ENCODE data around the gene DOCK4.
A peak's percentile ranks its signal among the peaks of the same experiment; 100 is the strongest.

The DOCK4 gene

DNA sequence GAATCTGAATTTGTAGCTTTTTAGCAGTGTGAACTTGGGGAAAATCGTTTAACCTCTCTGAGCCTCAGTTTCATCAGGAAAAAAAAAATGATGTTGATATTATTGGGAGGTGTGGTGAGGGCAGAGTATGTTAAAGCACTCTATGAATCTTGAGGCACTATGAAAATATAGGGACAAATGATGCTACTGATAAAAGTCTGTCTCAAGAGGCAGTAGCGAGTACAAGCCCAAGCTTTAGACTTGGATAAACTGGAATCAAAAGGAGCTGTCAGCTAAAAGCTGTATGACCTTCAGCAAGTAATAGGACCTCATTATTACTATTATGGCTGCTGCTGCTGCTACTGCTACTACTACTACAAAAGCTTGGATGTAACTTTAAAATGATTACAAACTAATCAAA lies 8.7 kb upstream of the DOCK4 start:
- DNase-seq (ENCODE audit: low spot score) = no peak

DNA sequence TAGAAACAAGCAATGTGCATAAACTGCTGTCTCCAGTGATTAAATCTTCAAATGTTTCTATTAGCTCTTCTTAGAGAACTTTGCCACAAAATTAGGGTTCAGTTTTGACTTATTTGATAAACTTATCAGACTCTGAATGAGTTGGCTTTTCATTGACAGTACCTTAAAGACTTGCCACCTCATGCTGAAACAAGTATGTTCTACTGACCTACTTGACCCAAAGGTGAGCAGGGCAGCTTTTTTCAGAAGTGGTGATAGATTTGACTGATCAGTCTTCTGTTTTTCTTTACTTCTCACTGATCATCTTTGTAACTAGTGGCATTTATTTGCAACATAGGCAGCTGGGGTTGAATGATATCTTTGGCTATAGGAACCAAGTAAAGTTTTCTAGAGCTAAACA lies 8.1 kb upstream of the DOCK4 start:
- DNase-seq (ENCODE audit: low spot score) = no peak

DNA sequence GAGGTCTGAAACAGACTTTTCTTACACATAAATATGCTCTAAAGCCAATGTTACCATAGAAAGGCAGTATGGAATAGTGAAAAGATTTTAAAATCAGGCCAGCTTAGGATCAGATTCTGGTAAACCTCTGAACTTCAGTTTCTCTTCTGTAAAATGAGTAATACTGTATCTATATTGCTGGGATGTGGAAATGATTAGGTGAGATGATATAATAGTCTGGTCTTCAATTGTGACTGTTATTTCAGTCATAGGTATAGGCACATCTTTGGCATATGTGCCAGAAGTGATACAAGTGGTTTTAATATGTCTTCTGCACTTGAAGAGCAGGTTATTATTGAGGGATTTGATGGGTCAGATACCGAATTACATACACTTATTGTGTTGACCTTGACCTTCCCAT lies 7.5 kb upstream of the DOCK4 start:
- DNase-seq (ENCODE audit: low spot score) = no peak

DNA sequence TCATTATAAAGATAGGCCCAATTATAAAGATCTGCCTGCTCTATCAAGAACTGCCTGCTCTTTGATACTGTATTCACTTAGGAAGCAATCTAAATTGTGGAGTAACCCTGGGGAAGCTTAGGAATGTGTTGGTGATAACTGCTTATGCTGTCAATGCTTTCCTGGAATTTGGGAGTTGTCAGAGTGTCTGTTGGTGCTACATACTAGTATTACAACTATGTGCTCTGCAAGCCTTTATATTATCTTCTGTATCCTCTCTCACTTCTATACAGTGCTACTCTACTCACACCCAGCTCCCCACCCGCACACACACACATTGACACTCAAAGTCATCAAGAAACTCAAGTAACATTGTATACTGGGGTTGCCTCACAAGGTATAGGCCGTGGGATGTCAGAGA lies 6.4 kb upstream of the DOCK4 start:
- DNase-seq (ENCODE audit: low spot score) = no peak

DNA sequence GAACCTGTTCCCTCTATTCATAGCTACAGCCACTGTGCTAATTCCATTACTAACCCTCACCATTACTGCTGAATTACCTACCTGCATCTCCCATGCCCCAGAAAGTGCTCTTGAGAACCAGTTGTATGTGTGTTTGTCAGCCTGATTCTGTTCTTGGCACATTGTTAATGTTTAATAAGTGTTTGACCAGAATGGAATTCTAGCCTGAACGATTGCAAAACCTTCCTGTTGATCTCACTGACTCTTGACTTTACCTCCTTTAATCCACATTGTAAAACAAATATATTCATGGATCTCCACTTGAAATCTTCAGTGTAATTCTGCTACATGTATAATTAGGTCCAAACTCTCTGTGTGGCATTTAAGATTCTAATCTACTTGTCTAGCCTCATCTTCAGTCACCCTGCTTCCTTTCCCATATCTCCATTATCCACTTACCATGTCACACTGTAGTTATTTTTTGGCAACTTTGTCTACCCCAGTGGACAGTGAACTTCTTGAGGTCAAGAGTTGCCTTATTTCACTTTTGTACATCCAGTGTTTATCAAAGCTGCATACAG lies 5.2 kb upstream of the DOCK4 start:
- no peak for DNase-seq (ENCODE audit: low spot score)

DNA sequence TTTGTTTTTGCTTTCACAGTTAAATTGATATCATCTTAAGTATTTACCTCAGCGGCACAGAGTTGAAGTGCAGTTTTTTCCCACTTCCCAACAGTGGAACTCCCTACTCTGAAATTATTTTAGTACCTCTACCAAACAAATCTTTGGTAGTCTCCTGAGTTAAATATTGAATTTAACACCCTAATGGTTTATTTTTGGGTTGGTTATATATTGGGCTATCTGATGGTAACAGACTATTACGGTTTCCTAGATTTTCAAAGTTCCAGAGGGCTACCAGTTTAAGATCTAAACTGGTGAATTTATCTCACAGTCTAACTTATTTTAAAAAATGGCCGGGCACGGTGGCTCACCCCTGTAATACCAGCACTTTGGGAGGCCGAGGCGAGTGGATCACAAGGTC lies 1.6 kb upstream of the DOCK4 start:
- DNase-seq (ENCODE audit: low spot score) = no peak

DNA sequence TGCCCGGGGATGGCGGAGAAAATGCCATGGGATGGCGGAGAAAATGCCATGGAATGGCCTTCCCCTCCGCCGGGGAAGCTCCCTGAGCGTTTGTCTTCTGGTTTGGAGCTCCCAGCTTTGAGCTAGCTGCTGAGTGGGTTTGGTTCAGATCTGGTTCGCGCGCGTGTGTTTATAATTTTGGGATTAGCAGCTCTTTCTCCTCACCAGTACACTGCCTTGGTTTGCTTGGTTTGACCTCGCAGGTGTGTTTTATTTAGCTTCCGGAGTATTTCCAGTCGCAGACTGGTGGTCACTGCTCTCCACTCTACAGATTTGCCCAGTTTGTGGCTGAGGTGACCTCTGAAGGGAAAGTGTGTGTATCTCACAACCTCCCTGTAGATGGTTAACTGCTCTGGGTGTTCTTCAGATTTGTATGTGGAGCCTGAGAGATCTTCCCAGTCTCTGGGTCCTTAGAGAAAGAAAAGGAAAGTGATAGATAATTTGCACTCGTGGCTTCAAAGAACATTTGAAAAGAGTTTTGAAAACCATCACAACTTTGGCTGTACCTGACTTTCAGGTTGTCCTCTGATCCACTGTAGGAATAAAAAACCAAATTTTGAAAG lies 893 bp upstream of the DOCK4 start:
- no peak for DNase-seq (ENCODE audit: low spot score)

DNA sequence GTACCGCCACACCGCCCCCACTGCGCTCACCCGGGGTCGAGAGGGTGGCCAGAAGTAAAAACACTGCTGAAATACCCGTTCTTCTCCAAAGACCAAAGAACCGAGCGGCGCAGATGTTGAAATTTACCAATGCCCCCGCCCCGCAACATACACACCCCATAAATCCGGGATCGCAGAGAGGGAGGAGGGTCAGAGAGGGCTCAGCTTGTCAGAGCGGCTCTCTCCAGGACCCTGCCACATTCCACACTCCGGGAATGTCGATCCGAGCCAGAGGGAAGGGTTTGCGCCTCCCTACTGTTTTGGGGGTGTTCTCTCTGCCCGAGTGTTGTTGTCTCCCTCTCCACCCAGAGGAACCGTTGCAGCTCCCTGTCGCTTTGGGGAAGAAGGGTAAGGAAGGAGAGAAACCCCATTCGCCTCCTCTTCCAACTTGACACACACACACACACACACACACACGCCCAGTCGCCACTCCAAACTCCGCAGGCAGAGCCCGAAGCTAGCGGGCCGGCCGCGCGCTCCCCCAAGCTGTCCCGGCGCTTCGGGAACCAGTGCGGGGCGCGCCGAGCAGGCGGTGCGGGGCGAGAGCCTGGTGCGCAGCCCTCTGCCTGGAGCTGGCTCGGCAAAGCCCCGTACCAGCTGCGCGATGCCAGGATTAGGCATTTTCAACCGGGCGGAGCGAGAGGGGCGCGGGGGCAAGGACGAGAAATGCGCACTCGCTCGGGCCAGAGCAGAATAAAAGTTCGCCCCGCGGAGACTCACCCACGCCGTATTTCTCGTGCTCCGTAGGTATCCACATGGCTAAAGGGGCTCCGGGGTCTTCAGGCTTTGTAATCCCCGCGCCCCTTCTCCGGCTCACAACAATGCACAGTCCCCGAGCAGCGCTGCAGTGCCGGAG lies 609 bp downstream of the DOCK4 start:
- peak; percentile 83 for DNase-seq (ENCODE audit: low spot score)

DNA sequence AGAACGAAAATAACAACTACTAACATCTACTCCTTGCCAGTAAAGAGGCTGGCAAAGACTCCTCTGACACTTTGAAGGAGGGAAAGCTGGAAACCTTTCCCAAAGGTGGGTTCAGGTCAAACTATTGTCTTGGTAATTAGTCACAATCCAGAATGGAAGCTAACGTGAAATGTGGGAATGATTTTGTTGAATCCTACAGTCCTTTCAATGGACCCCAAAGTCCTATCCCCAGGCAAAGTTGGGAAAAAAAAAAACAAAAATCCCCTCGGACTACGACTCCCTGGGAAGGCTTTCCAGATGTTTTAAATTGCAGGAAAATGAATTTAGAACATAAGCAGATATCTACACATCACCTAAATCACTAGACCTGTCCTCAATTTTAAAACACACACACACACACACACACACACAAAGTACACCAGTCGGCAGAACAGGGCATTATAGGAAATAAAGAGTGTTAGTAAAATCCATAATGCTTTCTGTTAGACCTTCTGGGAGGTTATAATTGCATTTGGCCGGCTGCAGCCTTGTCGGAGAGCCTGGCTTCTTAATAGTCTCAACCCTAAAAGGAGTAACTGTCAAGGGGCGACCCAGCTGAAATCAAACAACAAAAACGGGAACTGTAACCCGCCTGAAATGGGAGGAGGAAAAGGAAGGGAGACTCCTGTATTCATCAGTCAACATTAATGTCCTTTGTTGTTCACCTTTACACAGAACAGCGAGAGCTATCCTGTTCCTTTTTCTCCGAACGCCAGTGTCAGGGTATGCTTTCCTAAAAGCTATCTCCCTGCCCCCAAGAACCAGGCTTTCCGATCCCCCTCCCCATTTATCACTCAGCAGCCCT lies 1.5 kb downstream of the DOCK4 start:
- DNase-seq (ENCODE audit: low spot score) = no peak

DNA sequence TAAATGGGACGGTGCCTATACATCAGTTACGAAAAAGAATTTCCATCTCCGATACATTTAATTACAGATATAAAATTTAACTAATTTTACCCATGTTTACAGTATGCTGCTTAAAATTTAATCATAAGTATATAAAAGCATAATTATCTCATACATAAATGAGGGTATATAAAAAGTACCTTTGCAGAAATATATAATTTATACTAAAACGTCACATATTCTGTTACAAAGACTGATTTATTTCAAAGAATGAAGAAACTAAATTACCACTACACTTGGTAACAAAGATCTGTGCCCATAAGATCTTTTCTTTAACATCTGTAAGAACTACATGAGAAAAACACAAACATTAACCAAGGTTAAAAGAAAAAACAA lies 2.8 kb downstream of the DOCK4 start:
- no peak for DNase-seq (ENCODE audit: low spot score)

DNA sequence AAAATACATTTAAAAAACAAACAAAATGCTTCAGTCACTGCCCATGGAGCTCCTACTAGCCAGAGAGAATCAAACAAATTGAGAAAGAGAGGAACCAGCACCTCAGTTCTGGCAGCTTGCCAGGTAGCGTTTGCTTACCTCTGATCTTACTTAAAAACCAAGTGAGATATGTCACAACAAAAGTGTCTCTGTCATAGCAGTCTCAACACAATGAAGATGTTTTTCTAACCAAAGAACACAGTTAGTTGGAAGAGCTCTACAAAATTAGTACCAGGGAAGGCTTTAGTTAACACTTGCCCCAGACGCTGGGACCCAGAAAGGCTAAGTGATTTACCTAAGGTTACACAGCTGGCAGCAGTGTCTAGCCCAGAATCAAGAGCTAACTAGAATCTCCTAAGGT lies 3.4 kb downstream of the DOCK4 start:
- no peak for DNase-seq (ENCODE audit: low spot score)

DNA sequence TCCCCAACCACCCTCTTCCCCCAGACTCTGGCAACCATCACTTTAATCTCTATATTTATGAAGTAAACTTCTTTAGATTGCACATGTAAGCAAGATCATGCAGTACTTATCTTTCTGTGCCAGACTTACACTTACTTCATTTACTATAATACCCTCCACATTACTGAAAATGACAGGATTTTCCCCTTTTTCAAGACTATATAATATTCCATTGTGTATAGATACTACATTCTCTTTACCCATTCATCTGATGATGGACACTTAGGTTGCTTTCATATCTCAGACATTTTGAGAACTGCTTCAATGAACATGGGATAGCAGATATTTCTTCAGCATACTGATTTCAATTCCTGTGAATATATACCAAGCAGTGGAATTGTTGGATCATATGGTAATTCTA lies 4.4 kb downstream of the DOCK4 start:
- DNase-seq (ENCODE audit: low spot score) = no peak

DNA sequence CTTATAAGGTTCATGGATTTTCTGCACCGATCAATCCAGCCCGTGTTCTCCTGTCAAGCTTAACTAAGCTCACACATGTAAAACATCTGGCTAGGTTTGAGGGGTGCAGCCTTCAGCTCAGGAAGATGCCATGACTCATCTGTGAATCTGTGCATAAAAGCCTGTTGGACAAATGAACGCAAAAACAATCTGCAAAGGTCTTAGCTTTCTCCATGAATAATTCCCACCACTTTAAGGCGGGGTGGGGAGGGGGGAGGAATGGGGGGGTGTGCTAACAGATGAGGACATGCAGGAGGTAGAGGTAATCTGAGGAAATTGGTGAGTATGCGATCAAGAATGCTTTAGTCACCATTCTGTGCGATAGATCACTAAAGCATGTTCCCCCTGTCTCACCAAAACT lies 4.8 kb downstream of the DOCK4 start:
- DNase-seq (ENCODE audit: low spot score) = no peak

DNA sequence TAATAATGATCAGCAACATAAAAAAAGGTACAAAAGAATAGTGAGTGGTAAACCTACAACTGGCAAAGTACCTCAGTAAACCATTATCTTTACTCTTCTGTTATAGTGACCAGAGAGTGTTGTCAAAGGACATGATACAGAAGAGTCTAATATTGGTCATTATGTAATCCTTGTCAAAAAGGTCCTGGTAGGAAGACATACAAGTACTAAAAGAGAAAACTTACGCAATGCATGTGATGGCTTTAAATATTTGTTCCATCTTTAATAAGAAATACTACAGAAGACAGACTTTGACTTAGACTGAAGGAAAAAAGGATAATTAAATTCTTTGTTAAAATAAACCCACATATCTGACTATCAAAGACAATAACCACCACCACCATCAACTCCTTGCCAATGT lies 6.5 kb downstream of the DOCK4 start:
- no peak for DNase-seq (ENCODE audit: low spot score)

DNA sequence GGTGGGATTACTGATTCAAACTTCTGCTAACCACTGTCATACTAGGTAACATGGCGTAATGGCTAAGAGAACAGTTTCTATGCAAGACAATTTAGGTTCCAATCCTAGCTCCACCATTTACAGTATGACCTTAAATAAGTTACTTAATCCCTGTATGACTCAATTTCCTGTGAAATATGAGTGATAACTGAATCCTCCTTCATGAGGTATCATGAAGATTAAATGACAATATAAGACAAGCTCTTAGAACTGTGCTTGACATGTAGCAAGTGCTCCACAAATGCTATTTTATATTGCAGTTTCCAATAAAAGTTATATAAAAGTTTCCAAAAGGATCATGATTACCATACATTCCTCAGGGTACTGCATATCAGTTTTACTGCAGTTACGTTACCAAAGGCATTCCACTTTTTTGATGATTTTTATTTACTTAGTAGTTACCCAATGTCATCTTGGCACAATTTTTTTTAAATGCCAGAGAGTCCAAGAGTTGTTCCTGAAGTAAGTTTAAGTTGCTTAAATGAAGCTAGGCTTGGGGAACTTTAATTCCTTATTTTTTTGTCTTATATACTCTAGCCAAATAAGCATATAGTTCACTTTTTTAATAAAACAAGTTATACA lies 7.1 kb downstream of the DOCK4 start:
- no peak for DNase-seq (ENCODE audit: low spot score)

DNA sequence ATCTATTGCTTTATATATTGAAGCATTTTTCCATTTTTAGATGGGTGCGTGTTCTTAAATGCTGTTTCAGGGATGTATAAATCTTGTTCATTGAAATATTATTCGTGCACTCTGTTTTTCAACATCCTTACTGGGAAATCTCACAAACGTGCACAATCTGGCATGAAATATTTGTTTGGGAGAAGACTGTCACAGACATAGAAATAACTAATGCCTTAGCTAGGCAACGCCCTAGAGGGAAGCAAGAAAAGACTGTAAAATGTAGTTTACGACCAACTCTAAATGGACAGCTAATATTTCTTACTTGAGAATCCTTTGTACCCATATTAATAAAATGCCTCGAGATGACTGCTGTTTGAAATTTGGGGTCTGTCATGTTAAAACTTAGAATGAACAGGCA lies 8.9 kb downstream of the DOCK4 start:
- no peak for DNase-seq (ENCODE audit: low spot score)

DNA sequence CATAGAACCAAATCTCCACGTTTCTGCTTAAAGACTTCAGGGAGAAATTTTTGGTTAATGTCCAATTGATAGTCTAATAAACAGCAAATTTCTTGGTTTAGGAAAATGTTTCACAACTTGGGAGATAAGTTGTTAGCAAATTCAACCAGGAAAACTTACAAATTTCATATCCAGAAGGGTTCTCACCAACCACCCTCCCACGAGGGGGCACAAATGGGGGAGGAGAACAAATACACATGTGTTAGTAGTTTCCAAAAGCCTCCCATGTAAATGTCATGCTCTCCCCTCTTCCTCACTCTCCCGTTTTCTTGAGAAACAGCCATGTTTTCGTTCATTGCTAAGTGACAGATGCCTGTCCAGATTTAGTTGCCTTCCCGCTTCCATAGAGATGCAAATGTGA lies 10.5 kb downstream of the DOCK4 start:
- DNase-seq (ENCODE audit: low spot score) = no peak

DNA sequence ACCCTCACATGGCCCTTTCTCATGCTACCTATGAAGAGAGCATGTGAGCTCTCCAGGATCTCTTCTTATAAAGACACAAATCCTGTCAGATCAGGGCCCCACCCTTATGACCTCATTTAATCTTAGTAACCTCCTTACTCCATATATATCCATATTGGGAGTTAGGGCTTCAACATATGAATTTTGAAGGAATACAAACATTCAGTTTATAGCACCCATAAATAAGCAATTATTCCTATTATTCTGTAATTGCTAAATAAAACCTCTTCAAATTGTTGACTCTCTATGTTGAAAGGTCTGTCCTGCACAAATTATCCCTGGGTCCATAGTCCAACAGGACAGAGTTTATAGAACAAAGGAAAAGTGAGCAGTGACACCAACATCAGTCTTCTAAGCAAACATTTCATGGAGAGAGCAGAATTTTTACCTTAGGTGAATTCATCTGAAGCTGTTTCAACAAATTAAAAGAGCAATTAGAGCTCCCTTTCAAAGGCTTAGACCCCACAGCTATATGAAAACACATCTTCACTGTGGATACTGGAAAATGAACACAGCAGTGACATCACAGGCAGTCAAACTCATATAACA lies 12.2 kb downstream of the DOCK4 start:
- DNase-seq (ENCODE audit: low spot score) = no peak

DNA sequence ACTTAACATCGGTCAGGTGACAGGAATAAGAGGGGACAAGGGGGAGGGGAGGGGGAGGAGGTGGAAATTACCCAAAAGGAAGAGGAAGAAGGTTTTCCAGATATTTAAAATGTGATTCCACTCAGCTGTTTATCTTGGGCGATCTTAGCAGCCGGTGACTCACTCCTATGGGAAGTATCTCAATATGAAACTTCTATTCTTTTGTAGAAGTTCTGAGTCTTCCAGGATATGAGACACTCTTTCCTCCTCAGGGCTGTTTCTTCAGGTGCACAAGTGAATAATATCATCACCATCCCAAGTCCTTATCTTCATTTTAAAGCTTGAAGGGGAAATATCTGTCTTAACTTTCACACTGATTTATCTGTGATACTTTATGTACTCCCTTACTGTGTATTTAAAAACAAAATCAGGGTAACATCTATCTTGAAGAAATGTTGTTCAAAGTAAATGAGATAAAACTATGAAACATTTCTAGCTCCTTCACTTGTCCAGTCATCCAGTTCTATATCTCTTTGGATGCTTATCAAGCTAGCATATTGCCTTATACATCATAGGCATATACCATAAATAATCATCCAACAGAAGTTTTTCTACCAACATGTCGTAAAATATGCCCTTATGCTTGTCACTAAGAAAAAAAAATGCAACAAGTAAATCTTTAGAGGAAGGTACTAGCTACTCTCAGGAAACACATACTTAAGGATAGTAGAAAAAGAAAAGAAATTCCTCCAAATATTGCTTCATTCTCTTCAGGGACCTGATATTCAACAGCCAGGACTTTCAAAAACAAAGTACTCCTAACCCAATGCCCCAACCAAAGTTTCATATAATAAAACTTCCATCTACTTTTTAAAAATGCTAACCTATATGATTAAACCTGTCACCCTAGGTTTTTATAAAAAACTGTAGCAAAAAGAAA lies 13.7 kb downstream of the DOCK4 start:
- no peak for DNase-seq (ENCODE audit: low spot score)

DNA sequence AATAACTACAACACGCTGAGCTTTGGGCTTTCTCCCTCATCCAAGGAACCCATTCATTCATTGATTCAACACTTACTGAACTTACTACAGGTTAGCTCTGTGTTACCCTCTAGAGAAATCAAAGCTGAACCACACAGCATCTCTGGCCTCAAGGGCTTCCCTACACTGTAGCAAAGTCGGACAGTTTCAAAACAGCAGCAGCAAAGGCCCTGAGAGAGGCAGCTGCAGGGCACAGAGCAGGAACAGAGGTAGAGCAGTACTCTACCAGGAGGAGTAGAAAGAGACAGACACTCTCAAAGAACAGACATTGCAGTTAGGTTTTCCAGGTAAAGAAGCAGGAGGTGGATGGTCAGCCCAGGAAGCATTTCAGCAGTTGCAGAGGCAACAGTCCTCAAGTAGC lies 16.1 kb downstream of the DOCK4 start:
- no peak for DNase-seq (ENCODE audit: low spot score)

DNA sequence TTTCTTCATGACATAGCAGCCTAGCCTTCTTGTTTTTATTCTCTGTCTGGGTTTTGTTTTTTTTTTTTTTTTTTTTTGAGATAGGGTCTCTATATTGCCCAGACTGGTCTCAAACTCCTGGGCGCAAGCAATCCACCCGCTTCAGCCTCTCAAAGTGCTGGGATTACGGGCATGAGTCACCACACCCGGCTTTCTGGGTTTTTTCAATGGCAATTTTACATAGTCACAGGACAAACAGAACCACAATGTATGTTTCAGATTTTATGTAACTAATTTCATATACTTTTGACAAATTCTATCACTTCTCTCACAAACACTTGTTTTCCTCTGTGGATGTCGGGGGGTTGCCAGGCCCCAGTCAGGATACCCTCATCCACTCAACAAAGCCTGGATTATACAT lies 16.5 kb downstream of the DOCK4 start:
- no peak for DNase-seq (ENCODE audit: low spot score)

Measured in left forelimb (tissue), 1 donor.